Measurements from ENCODE around the gene TVP23A. TPM values are rescaled to one million over a fixed set of nuclear protein-coding genes. Genes with fewer than 3 reads are reported as not detected.

TVP23A gene
- total RNA-seq, 1 donor from 2014 or later, result 0.22 TPM

DNA sequence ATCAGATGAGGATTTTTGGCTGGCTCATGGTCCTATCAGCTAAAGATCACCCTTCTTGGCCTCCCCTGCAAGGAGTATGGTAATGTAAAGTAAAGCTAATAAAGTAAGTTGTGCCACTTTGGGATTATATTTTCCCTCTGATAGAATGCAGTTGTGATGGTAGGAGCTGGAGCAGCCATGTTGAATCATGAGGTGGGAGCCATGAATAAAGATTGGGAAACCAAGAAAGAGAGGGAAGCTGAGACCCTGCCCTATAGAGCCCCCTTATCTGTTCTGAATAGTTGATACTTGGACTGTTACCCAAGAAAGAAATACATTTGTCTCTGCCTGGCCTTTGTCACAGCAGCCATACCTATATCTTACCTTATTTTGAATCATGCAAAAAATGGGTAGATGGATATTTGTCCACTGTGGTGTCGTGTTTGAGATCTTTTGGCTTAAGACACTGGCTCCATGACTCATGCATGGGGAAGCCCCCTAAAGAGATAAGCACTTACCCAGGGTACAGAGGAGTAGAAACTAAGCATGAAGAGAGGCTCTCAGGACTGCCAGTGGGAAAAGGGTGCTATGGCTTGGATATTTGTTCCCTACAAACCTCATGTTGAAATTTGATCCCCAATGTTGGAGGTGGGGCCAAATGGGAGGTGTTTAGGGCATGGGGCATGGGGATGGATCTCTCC, 17.7 kb upstream of the TVP23A start:
- intact Hi-C loops (cut with micrococcal nuclease), result loop anchor here (10.0 kb wide), 1 partner anchor 78 kb away; no protein-coding TSS in a partner anchor

DNA sequence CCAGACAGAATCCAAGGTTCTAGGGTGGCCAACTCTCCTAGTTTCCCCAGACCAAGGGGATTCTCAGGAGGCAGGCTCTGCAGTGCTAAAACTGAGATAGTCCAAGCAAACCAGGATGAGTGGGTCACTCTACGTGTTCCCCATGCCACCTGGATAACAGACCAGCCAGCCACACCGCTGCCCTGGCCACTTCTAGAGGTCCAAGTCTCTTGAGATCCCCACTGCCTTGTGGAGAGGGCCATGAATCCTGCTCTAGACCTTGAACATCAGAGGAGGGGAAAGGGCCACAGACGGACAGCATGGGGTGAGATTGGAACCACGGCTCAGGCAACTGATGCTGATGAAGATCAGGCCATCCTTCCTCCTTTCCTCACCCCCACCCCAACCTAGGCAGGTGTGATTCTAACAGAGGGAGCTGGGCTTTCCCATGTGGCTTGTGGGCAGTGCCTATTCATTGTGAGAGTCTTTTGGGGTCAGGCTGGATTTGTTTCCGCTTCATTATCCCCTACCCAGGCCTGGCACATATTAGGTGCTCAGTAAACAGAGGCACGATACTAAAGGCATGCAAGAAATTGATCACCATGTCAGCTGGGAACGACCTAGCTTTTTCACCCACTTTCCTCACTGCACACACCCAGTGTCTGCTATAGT, 16.8 kb upstream of the TVP23A start:
- intact Hi-C loops (cut with micrococcal nuclease), result loop anchor here (2.0 to 10.0 kb wide), 2 partner anchors 35 to 79 kb away; no protein-coding TSS in a partner anchor

DNA sequence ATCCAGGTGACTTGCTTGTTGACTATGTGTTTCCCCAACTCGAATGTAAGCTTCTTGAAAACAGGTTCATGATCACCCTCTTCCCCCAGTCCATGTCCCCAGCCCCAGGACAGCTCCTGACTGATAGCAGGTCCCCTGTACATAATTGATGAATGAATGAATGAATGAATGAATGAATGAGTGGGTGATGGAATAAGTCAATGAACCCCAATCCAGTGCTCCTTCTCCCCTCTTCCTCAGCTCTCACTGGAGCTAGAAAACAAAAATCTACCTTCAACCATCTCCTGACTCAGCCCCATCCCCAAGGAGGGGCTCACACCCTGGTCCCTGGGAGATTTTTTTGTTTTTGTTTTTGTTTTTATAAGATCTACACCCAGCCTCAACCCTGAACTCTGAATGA, 16.2 kb upstream of the TVP23A start:
- intact Hi-C loops (cut with micrococcal nuclease), result loop anchor here (2.0 to 10.0 kb wide), 2 partner anchors 36 to 80 kb away; no protein-coding TSS in a partner anchor

DNA sequence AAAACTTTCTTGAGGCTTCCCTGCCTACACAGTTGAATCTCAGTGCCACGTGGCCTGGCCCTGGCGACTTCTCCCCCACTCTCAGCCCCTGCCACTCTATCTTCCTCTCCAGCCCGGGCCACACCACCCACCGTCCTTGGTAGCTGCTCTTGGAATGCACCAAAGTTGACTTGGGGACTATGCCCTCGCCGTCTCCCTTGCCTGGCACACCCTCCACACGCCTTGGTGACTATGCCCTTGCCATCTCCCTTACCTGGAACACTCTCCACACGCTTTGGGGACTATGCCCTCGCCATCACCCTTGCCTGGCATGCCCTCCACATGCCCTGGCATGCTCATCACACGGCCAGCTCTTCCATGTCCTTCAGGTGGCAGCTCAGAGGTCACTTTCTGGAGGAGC, 15.5 kb upstream of the TVP23A start:
- intact Hi-C loops (cut with micrococcal nuclease), result loop anchor here (2.0 to 10.0 kb wide), 2 partner anchors 37 to 81 kb away; no protein-coding TSS in a partner anchor

DNA sequence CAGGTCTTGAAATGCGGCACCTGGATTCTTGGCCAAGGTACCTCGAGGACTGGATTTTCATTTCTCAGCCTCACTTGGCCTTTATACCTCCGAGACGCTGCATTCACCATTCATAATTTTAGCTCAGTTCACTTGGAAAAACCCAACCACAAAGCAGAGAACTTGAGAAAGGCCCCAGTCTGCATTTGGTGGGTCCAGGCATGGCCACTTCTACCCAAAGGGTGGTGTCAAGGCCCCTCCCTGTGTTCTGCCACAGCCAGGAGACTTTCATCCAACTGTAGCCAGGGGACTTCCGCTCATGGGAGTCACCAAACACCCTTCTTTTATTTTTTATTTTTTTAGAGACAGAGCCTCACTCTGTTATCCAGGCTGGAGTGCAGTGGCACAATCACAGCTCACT, 14.7 kb upstream of the TVP23A start:
- intact Hi-C loops (cut with micrococcal nuclease), result loop anchor here (10.0 kb wide), 1 partner anchor 82 kb away; no protein-coding TSS in a partner anchor

GRCh38 chr16:10831894-10832886, 13.6 kb upstream of the TVP23A start:
- intact Hi-C loops (cut with micrococcal nuclease), result loop anchor here (10.0 kb wide), 1 partner anchor 83 kb away; no protein-coding TSS in a partner anchor

- intact Hi-C loops (cut with micrococcal nuclease), result loop anchor here (10.0 kb wide), 1 partner anchor 85 kb away; no protein-coding TSS in a partner anchor
Observed at GRCh38 chr16:10830240-10830639, 11.6 kb upstream of the TVP23A start.

DNA sequence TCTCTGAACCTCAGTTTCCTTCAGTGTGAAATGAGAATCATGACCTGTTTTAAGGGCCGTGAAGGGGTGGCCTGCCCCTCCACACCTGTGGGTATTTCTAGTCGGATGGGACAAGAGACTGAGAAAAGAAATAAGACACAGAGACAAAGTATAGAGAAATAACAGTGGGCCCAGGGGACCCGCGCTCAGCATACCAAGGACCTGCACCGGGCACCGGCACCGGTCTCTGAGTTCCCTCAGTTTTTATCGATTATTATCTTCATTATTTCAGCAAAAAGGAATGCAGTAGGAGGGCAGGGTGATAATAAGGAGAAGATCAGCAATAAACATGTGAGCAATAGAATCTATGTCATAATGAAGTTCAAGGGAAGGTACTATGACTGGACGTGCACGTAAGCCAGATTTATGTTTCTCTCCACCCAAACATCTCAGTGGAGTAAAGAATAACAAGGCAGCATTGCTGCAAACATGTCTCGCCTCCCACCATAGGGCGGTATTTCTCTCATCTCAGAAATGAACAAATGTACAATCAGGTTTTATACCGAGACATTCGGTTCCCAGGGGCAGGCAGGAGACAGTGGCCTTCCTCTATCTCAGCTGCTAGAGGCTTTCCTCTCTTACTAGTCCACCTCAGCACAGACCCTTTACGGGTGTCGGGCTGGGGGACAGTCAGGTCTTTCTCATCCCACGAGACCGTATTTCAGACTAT, 10.9 kb upstream of the TVP23A start:
- intact Hi-C loops (cut with micrococcal nuclease), result loop anchor here (10.0 kb wide), 1 partner anchor 85 kb away; no protein-coding TSS in a partner anchor

GRCh38 chr16:10828851-10829366, 10.3 kb upstream of the TVP23A start:
- intact Hi-C loops (cut with micrococcal nuclease), result no loop called here

GRCh38 chr16:10827691-10828341, 9.2 kb upstream of the TVP23A start:
- intact Hi-C loops (cut with micrococcal nuclease), result no loop called here

DNA sequence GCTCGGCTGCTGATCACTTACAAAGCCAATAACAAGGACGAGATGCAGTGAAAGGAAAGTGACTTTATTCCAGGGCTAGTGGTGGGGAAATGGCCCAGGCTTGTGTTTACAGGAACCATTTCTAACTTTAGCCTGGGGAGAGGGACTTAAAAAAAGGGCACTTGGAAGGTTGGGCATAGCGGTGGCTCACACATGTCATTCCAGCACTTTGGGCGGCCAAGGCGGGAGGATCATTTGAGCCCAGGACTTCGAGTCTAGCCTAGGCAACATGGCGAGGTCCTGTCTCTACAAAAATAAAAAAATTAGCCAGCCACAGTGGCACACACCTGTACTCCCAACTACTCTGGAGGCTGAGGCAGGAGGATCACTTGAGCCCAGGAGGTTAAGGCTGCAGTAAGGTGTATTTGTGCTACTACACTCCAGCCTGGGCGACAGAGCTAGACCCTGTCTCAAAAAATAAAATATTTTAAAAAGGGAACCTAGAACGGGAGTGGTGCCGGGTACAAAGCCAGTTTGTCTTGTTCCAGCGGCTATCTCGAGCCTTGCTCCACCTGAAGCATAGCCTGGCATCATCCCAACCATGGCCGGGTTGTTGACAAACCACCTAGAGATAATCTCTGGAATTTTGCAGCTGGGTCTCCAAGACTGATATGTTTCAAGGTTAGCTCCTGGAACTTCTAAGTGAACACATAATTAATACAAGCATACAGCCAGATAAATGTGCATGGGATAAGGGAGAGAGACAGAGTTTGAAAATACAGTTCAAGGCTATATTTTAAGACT, 5.7 kb upstream of the TVP23A start:
- intact Hi-C loops (cut with micrococcal nuclease), result no loop called here

DNA sequence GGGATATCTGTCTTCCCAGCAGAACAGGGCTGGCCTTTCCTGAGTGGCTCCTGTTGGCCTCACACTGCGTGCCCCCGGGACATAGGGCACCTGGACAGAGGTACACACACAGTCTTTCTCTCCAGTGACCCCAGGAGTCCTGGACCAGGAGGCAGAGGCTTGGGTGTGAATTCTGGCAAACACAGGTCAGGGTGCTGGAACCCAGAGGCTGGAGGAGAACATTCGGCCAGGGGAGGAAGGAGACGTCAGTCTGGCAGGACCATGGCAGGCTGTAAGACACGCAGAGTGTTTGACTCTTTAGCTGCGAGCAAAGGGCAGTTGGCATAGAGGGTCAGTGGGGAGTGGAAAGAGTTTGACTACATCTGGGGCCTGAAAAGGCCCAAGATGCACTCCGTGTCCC, 4.1 kb upstream of the TVP23A start:
- intact Hi-C loops (cut with micrococcal nuclease), result no loop called here

DNA sequence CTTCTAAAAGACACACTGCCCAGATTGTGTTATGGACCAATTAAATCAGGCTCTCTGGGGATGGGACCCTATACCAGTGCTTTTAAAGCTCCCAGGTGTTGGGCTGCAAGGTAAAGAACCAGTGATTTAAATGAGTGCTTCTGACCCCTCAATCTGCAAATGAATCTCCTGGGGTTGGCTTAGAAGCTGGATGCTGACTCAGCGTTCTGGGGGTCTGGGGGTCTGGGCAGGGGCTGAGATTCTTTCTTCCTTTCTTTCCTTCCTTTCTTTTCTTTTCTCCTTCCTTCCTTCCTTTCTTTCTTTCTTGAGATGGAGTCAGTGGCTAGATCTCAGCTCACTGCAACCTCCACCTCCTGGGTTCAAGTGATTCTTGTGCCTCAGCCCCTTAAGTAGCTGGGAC, 2.0 kb upstream of the TVP23A start:
- intact Hi-C loops (cut with micrococcal nuclease), result no loop called here

DNA sequence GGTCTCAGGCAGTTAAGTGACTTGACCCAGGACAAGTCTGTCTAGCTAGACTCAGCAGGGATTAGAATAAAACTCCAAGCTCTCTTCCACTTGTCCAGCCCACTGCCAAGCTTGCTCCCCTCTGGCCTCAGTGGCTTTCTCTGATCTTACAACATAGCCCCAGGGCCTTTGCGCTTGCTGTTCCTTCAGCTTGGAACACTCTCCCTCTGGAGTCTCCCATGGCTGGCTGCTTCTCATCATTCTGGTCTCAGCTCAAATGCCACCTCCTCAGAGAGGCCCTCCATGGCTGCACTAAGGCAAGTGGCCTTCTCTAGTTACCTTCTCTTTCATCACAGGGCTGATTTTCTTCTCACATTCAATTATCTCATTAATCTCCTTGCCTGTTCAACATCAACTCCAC, 1.1 kb downstream of the TVP23A start:
- intact Hi-C loops (cut with micrococcal nuclease), result no loop called here

GRCh38 chr16:10813099-10813455, 5.5 kb downstream of the TVP23A start:
- intact Hi-C loops (cut with micrococcal nuclease), result no loop called here

GRCh38 chr16:10812312-10813098, 6.1 kb downstream of the TVP23A start:
- intact Hi-C loops (cut with micrococcal nuclease), result loop anchor here (1.0 kb wide), 2 partner anchors 36 to 63 kb away; no protein-coding TSS in a partner anchor

- intact Hi-C loops (cut with micrococcal nuclease), result no loop called here
Observed at GRCh38 chr16:10809706-10810105, 8.9 kb downstream of the TVP23A start.

DNA sequence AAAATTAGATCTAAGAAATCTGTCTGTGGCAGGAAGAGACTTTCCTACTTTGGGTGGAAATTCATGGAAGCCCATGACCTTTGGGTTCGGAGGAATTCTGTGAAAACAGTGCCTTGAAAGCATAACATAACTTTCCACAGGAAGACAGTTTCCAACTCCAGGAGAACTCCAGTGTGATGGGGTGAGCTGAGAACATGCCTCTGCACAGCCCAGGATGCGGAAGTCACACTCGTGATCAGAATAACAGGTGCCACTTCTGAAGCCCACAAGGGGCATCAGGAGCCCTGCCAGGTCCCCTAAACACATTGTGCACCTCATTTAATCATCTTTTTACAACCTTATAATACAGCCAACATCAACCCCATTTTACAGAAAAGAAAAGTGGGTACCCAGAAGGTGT, 9.7 kb downstream of the TVP23A start:
- intact Hi-C loops (cut with micrococcal nuclease), result no loop called here
